ENCODE data around the gene IL18RAP.

DNA sequence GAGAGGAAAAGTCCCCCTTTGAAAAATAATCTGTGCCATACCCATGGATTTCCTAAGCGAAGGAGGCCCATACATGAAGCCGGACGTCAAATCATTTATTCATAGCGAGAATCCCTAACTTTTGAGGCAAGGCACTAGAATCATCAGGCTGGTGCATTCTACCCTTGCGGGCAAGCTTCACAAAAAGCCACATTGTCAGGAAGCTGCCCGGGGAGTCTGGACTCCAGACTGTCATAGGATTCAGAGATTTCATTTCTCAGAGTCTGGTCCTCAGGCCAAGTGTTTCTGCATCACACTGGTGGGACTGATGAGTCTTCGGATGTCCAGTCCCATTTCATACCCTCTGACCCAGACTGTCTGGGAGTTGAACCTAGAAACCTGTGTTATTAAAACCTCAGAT lies 59.0 kb downstream of the IL18RAP start:
- TF ChIP-seq EZH2 (IDR thresholded peaks at IDR 0.05; ENCODE audit: borderline replicate concordance, insufficient read depth, low read depth, low read length, poor library complexity, severe bottlenecking): no peak
- TF ChIP-seq, protein P1, sequence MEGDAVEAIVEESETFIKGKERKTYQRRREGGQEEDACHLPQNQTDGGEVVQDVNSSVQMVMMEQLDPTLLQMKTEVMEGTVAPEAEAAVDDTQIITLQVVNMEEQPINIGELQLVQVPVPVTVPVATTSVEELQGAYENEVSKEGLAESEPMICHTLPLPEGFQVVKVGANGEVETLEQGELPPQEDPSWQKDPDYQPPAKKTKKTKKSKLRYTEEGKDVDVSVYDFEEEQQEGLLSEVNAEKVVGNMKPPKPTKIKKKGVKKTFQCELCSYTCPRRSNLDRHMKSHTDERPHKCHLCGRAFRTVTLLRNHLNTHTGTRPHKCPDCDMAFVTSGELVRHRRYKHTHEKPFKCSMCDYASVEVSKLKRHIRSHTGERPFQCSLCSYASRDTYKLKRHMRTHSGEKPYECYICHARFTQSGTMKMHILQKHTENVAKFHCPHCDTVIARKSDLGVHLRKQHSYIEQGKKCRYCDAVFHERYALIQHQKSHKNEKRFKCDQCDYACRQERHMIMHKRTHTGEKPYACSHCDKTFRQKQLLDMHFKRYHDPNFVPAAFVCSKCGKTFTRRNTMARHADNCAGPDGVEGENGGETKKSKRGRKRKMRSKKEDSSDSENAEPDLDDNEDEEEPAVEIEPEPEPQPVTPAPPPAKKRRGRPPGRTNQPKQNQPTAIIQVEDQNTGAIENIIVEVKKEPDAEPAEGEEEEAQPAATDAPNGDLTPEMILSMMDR (IDR thresholded peaks at IDR 0.05): no peak

All from B cell (primary cell).